Left ventricle myocardium inferior (tissue), 1 donor: ENCODE data around the gene SPDYE5. TPM values are rescaled to one million over a fixed set of nuclear protein-coding genes. Genes with fewer than 3 reads are reported as not detected.
"Not testable (repeated sequence)": the region's sequence is repeated elsewhere in the genome, so short reads cannot be mapped to it uniquely, and the experiment has no call there.

ENCODE experiments used
- DNase-seq: peaks from one replicate; pipeline ENCODE4 v3.0.0-alpha.2; 2020
- H3K27ac ChIP-seq: fragments of 200-600 bp; replicated peaks from 2 replicates; pipeline ENCODE4 v1.8.0; 2021
- H3K27me3 ChIP-seq: fragments of 200-600 bp; 2 replicates; pipeline ENCODE4 v1.8.0; 2021; ENCODE audit warnings: low read depth
- H3K36me3 ChIP-seq: fragments of 200-600 bp; 2 replicates; pipeline ENCODE4 v1.8.0; 2021
- H3K4me1 ChIP-seq: fragments of 200-600 bp; 2 replicates; pipeline ENCODE4 v1.8.0; 2021
- H3K4me3 ChIP-seq: fragments of 200-600 bp; 2 replicates; pipeline ENCODE4 v1.8.0; 2021; ENCODE audit warnings: mild to moderate bottlenecking, moderate library complexity
- H3K9me3 ChIP-seq: fragments of 200-600 bp; replicated peaks from 2 replicates; pipeline ENCODE4 v1.8.0; 2021
- CTCF ChIP-seq: fragments of 200-600 bp; IDR thresholded peaks from 2 replicates; pipeline ENCODE4 v1.8.0; 2021; ENCODE audit warnings: antibody characterized with exemption, mild to moderate bottlenecking, borderline replicate concordance
- intact Hi-C: fragments of 100-400 bp; cut with micrococcal nuclease; formaldehyde crosslinking; loops from one replicate; pipeline ENCODE4 v1.11.0; 2022
- long read RNA-seq: library from polyadenylated mRNA; unstranded; transcript quantifications from one replicate; pipeline ENCODE4 v2.0.0, GENCODE V29; 2021
- total RNA-seq: library from RNA; stranded (reverse); fragmentation: NEBNext Ultra II Directional; extraction: Animal tissue kit (Norgen Biotek cat#: 25700); gene quantifications from one replicate; pipeline ENCODE4 v1.2.1, GENCODE V29; 2021
- donor health status: DM: no; HTN: yes; CAD: no; lungs with severe emphysema.

Gene SPDYE5
- not detected for total RNA-seq
- long read RNA-seq, partial matches to known transcripts, result 0 of 2 reads
- long read RNA-seq, other reads (novel, unspliced or antisense), result 2 of 2 reads

DNA sequence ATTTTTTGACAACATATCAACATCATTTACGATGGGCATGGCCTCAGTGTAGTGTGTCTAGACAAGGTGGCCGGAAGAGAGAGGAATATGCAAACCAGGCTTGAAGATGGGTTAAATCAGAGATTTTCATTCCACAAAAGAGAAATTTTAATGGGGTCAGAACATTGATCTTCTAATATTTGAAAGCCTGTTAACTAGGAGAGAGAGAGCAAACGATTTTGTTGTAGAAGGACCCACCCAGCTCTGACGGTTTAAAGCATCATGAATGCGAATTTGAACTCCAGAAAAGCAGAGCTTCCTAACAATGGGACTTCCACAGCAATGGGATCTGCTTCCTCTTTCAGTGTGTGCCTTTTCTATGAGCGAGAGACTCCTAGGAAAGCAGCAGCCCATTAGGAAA, at the start of gene SPDYE5:
Gene SPDYE5 (plus strand): TSS at position 301 of the 400 bp plus-strand sequence. CDS start 1,728 bp downstream, outside the sequence.
- H3K4me1 ChIP-seq, H3K4me3 ChIP-seq, H3K27ac ChIP-seq, DNase-seq, H3K27me3 ChIP-seq, H3K36me3 ChIP-seq, intact Hi-C loops, H3K9me3 ChIP-seq: not testable (repeated sequence)

GRCh38 chr7:75442465-75443111, 49.5 kb upstream of the SPDYE5 start:
- H3K4me3 ChIP-seq, result peak overlapping the region; percentile 72
- H3K9me3 ChIP-seq, DNase-seq, H3K27me3 ChIP-seq, intact Hi-C loops: not testable (repeated sequence)
- H3K36me3 ChIP-seq, result peaks cover 33% of the 10 kb centered on the region
- H3K27ac ChIP-seq, result peak overlapping the region; percentile 86
- H3K4me1 ChIP-seq, result peaks cover 14% of the 10 kb centered on the region

GRCh38 chr7:75449946-75450345, 42.2 kb upstream of the SPDYE5 start:
- H3K27me3 ChIP-seq, DNase-seq, intact Hi-C loops, H3K4me3 ChIP-seq, H3K27ac ChIP-seq, H3K36me3 ChIP-seq, H3K9me3 ChIP-seq, H3K4me1 ChIP-seq: not testable (repeated sequence)

GRCh38 chr7:75452494-75452955, 39.6 kb upstream of the SPDYE5 start:
- H3K27ac ChIP-seq, H3K9me3 ChIP-seq, H3K27me3 ChIP-seq, intact Hi-C loops, H3K4me3 ChIP-seq, H3K4me1 ChIP-seq, H3K36me3 ChIP-seq, DNase-seq: not testable (repeated sequence)
- TF ChIP-seq CTCF, result peak; percentile 57

DNA sequence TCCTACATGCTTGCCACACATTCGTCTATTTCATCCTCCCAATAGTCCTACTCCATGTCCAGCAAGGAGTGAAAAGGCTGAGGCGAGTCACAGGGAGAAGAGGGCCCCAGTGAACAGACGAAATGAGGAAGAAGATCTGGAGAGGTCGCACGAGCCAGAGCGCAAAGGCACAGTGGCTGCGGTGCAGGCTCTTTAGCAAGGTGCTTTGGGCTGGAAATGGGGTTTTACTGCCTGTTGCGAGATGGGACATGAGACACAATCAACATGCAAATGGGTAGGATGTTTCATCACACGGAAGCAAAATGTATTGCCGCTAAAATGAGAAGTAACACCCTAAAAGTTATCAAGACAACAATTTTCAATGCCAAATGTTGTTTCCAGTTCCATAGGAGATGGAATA, 35.7 kb upstream of the SPDYE5 start:
- H3K4me3 ChIP-seq, intact Hi-C loops, H3K9me3 ChIP-seq, H3K4me1 ChIP-seq, H3K36me3 ChIP-seq, DNase-seq, H3K27me3 ChIP-seq, H3K27ac ChIP-seq: not testable (repeated sequence)

DNA sequence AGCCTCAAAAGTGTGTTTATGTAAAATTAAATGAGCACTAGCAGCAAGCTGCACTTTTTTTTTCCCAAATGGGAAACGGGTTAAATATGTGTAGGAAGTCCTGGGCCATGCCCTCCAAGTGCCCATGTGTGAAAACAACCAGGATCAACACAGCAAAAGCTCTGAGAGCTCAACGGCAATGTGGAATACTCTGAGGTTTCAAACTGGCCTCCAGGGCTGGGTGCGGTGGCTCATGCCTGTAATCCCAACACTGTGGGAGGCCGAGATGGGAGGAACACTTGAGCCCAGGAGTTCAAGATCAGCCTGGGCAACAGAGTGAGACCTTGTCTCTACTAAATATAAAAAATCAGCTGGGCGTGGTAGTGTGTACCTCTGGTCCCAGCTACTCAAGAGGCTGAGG, 34.1 kb upstream of the SPDYE5 start:
- H3K27ac ChIP-seq, H3K4me1 ChIP-seq, H3K4me3 ChIP-seq, H3K36me3 ChIP-seq, DNase-seq, H3K27me3 ChIP-seq, intact Hi-C loops, H3K9me3 ChIP-seq: not testable (repeated sequence)

GRCh38 chr7:75460541-75460940, 31.6 kb upstream of the SPDYE5 start:
- H3K27me3 ChIP-seq, H3K4me3 ChIP-seq, H3K9me3 ChIP-seq, H3K4me1 ChIP-seq, DNase-seq, H3K36me3 ChIP-seq, intact Hi-C loops: not testable (repeated sequence)
- H3K27ac ChIP-seq, result peak overlapping the region; percentile 48

GRCh38 chr7:75470166-75470565, 22.0 kb upstream of the SPDYE5 start:
- H3K9me3 ChIP-seq, H3K4me3 ChIP-seq, H3K27ac ChIP-seq, H3K4me1 ChIP-seq, intact Hi-C loops, DNase-seq, H3K27me3 ChIP-seq: not testable (repeated sequence)
- peaks cover 35% of the 10 kb centered on the region for H3K36me3 ChIP-seq

DNA sequence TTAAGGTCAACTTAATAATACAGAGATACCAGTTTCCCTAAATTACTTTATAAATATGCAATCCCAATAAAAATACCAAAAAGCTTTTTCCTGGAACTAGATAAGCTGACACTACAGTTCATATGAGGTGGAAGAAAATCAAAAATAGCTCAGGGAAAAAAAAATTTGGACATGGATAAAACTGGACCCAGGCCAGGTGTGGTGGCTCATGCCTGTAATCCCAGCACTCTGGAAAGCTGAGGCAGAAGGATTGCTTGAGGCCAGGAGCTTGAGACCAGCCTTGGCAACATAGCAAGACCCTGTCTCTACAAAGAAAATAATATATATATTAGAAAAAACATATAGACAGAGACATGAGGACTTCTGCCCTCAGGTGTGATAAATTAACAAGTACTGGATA, 14.7 kb upstream of the SPDYE5 start:
- intact Hi-C loops, DNase-seq, H3K27me3 ChIP-seq, H3K9me3 ChIP-seq, H3K4me1 ChIP-seq, H3K4me3 ChIP-seq: not testable (repeated sequence)
- peaks cover 25% of the 10 kb centered on the region for H3K36me3 ChIP-seq
- H3K27ac ChIP-seq, result peak overlapping the region; percentile 36

DNA sequence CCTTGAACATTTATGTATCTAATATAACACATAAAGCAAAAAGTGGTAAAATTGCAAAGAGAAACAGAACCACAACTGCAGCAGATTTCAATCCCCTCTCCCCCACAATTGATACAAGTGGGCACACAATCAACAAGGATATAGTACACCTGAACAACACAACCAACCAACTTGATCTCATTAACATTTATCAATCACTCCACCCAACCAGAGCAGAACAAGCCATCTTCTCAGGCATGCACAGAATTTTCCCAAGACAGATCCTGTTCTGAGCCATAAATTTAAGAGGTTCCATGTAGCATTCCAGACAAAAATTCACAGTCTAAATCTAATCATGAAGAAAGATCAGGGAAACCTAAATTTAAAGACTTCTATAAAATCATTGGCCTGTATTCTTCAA, 11.8 kb upstream of the SPDYE5 start:
- H3K27ac ChIP-seq, DNase-seq, H3K4me1 ChIP-seq, H3K4me3 ChIP-seq, intact Hi-C loops, H3K9me3 ChIP-seq, H3K36me3 ChIP-seq, H3K27me3 ChIP-seq: not testable (repeated sequence)

DNA sequence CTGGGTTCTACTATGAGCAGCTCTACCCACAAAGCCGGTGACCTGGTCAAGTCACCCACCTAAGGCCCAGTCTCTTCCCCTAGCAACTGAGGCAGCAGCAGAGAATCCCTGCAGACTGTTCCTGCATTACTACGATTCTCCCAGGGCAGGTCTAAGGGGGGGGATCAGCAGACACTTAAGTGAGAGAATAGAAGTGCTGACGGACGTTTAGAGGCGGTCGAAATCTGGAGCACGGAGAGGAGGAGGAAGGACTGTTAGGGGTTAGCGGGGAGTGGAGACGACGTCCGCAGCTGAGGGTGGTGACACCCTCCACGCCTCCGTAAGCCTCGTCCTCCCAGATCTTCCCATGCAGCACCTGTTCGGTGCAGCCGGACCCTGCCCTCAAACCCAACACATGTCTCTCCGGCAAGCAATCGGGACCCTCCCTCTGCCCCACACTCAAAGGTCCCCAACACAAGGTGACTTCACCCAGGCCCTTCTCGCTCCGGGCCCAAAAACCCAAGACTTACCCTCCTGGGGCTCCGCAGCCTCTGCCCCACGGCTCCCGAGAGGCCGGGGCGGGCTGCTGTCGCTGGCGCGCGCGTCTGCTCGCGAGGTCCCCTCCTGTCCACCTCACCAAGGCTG, 6.7 kb upstream of the SPDYE5 start:
- H3K27me3 ChIP-seq, result not testable (repeated sequence)

GRCh38 chr7:75485979-75486643, 6.0 kb upstream of the SPDYE5 start, which contains the start of gene POM121C:
POM121C (minus strand) TSS chr7:75486299; CDS start chr7:75441496, 44,803 bp downstream.
- intact Hi-C loops, H3K36me3 ChIP-seq, H3K9me3 ChIP-seq, H3K4me1 ChIP-seq, H3K27me3 ChIP-seq: not testable (repeated sequence)
- Histone ChIP-seq H3K27ac (peak within 1 kb of the TSS; percentile 95), H3K4me3 (peak within 1 kb of the TSS; percentile 84)
- peak; percentile 95 for DNase-seq

More for the DNA sequence above, 6.7 kb upstream of the SPDYE5 start:
- H3K4me1 ChIP-seq, H3K36me3 ChIP-seq, H3K9me3 ChIP-seq, intact Hi-C loops: not testable (repeated sequence)
- DNase-seq, result peak; percentile 17
- peak overlapping the region; percentile 95 for H3K27ac ChIP-seq
- peak overlapping the region; percentile 84 for H3K4me3 ChIP-seq
